IgD-negative memory B cell (primary cell): ENCODE results near the gene HIC2. TPM values are rescaled to one million over a fixed set of nuclear protein-coding genes. Genes with fewer than 3 reads are reported as not detected.
"Not testable (repeated sequence)": the region's sequence is repeated elsewhere in the genome, so short reads cannot be mapped to it uniquely, and the experiment has no call there.

Source experiments
- H3K27ac Mint-ChIP-seq, 3 donors: one replicate each; pipeline ENCODE4 v1.8.0; 2020 to 2022; ENCODE audit warnings: mild to moderate bottlenecking in 3 of 3, mixed read lengths in 3 of 3, moderate library complexity in 1 of 3
- H3K27me3 Mint-ChIP-seq: one replicate; pipeline ENCODE4 v1.8.0; 2021; ENCODE audit warnings: mixed read lengths
- H3K36me3 Mint-ChIP-seq: one replicate; pipeline ENCODE4 v1.8.0; 2020; ENCODE audit warnings: mild to moderate bottlenecking, mixed read lengths
- H3K4me1 Mint-ChIP-seq, 3 donors: one replicate each; pipeline ENCODE4 v1.8.0; 2020 to 2022; ENCODE audit warnings: mixed read lengths in 3 of 3, mild to moderate bottlenecking in 1 of 3
- H3K4me3 Mint-ChIP-seq, 4 donors: one replicate each; pipeline ENCODE4 v1.8.0; 2020 to 2022; ENCODE audit warnings: mild to moderate bottlenecking in 4 of 4, mixed read lengths in 4 of 4, moderate library complexity in 3 of 4
- H3K9me3 Mint-ChIP-seq, 3 donors: one replicate each; pipeline ENCODE4 v1.8.0; 2020 to 2021; ENCODE audit warnings: mixed read lengths in 3 of 3, mild to moderate bottlenecking in 1 of 3
- polyA plus RNA-seq: library from polyadenylated mRNA; unstranded; fragments of 300-500 nt; fragmentation: Illumina TruSeq; gene quantifications from one replicate; pipeline ENCODE4 v1.2.3, GENCODE V29; 2021

The HIC2 gene
- polyA plus RNA-seq, 1 donor from 2014 or later, result 0.34 TPM

GRCh38 chr22:21493789-21494782 is 76.9 kb downstream of the HIC2 start:
- not testable (repeated sequence) for H3K4me3 Mint-ChIP-seq, H3K27ac Mint-ChIP-seq, H3K4me1 Mint-ChIP-seq, H3K27me3 Mint-ChIP-seq, H3K36me3 Mint-ChIP-seq, H3K9me3 Mint-ChIP-seq

- H3K27ac Mint-ChIP-seq, H3K4me1 Mint-ChIP-seq, H3K36me3 Mint-ChIP-seq, H3K27me3 Mint-ChIP-seq, H3K4me3 Mint-ChIP-seq, H3K9me3 Mint-ChIP-seq: not testable (repeated sequence)
Observed at GRCh38 chr22:21497984-21498383, 80.8 kb downstream of the HIC2 start.

- H3K27ac Mint-ChIP-seq, H3K9me3 Mint-ChIP-seq, H3K36me3 Mint-ChIP-seq, H3K4me1 Mint-ChIP-seq, H3K4me3 Mint-ChIP-seq, H3K27me3 Mint-ChIP-seq: not testable (repeated sequence)
Observed at GRCh38 chr22:21498489-21498888, 81.3 kb downstream of the HIC2 start.

GRCh38 chr22:21499623-21500506 is 82.7 kb downstream of the HIC2 start:
- not testable (repeated sequence) for H3K27me3 Mint-ChIP-seq, H3K36me3 Mint-ChIP-seq, H3K27ac Mint-ChIP-seq, H3K9me3 Mint-ChIP-seq, H3K4me3 Mint-ChIP-seq, H3K4me1 Mint-ChIP-seq

Other genes with a start within 250 kb of the HIC2 start
- 0.16 TPM for gene RIMBP3B, start 33.6 kb upstream of the HIC2 start, polyA plus RNA-seq
- 1.3 TPM for gene TMEM191C, start 50.0 kb downstream of the HIC2 start, polyA plus RNA-seq
- 0.29 TPM for gene RIMBP3C, start 134.1 kb downstream of the HIC2 start, polyA plus RNA-seq
- 106 TPM for gene UBE2L3, start 150.3 kb downstream of the HIC2 start, polyA plus RNA-seq
- gene YDJC, start 212.7 kb downstream of the HIC2 start, polyA plus RNA-seq, result 94.2 TPM
- gene CCDC116, start 215.4 kb downstream of the HIC2 start, polyA plus RNA-seq, result 0.11 TPM
- gene SDF2L1, start 224.9 kb downstream of the HIC2 start, polyA plus RNA-seq, result 61.5 TPM
- gene PPIL2, start 248.6 kb downstream of the HIC2 start, polyA plus RNA-seq, result 30.4 TPM